Keratinocyte (primary cell): Measurements from ENCODE around the gene C2orf72. TPM values are rescaled to one million over a fixed set of nuclear protein-coding genes. Genes with fewer than 3 reads are reported as not detected.

Experiments used
- DNase-seq: peaks from one replicate; pipeline ENCODE4 v3.0.0-alpha.2; 2011; ENCODE audit warnings: low read depth, missing footprints, low spot score
- FAIRE-seq: peaks from 2 replicates; lab custom pipeline; 2011; peaks lifted over from hg19 to GRCh38; lab: Jason Lieb, UNC
- H2AFZ ChIP-seq: 2 replicates; pipeline ENCODE4 v1.6.0; 2012; ENCODE audit warnings: low read length, control low read depth, inconsistent platforms; ENCODE audit not compliant: control insufficient read depth
- H3K27ac ChIP-seq: 2 replicates; pipeline ENCODE4 v1.5.1; 2011; ENCODE audit warnings: low read length; ENCODE audit not compliant: control insufficient read depth, insufficient read depth
- H3K27me3 ChIP-seq: 3 replicates; pipeline ENCODE4 v1.6.0; 2011; ENCODE audit warnings: low read length; ENCODE audit not compliant: control insufficient read depth, insufficient read depth; ENCODE audit errors: extremely low read depth
- H3K36me3 ChIP-seq, 2 experiments: 2 replicates in 1 of 2; 3 replicates in 1 of 2; pipeline ENCODE4 v1.5.1; 2011; ENCODE audit warnings: low read length in 2 of 2, mild to moderate bottlenecking in 1 of 2; ENCODE audit not compliant: control insufficient read depth in 2 of 2, insufficient read depth in 2 of 2; ENCODE audit errors: extremely low read depth in 1 of 2
- H3K4me1 ChIP-seq: 3 replicates; pipeline ENCODE4 v1.5.1; 2011; ENCODE audit warnings: low read length; ENCODE audit not compliant: control insufficient read depth, insufficient read depth; ENCODE audit errors: extremely low read depth
- H3K4me2 ChIP-seq: 3 replicates; pipeline ENCODE4 v1.6.0; 2011; ENCODE audit warnings: low read depth, low read length; ENCODE audit not compliant: control insufficient read depth, insufficient read depth; ENCODE audit errors: extremely low read depth
- H3K4me3 ChIP-seq, 3 experiments: fragments of 200-600 bp in 1 of 3; sonication (generic) in 1 of 3; 2 replicates in 2 of 3; 3 replicates in 1 of 3; pipeline ENCODE4 v1.5.1; 2011 to 2016; ENCODE audit warnings: low read length in 3 of 3, mild to moderate bottlenecking in 3 of 3, control low read depth in 2 of 3, inconsistent platforms in 1 of 3, low read depth in 1 of 3, mixed read lengths in 1 of 3, mixed run types in 1 of 3, moderate library complexity in 1 of 3; ENCODE audit not compliant: control insufficient read depth in 2 of 3, insufficient read depth in 2 of 3; ENCODE audit errors: extremely low read depth in 1 of 3
- H3K79me2 ChIP-seq: 2 replicates; pipeline ENCODE4 v1.6.0; 2012; ENCODE audit warnings: low read length; ENCODE audit not compliant: control insufficient read depth, insufficient read depth
- H3K9ac ChIP-seq: 3 replicates; pipeline ENCODE4 v1.6.0; 2011; ENCODE audit warnings: low read length; ENCODE audit not compliant: control insufficient read depth, insufficient read depth; ENCODE audit errors: extremely low read depth
- H3K9me1 ChIP-seq: 3 replicates; pipeline ENCODE4 v1.6.0; 2011; ENCODE audit warnings: low read length; ENCODE audit not compliant: control insufficient read depth, insufficient read depth; ENCODE audit errors: extremely low read depth
- H3K9me3 ChIP-seq: 2 replicates; pipeline ENCODE4 v1.5.1; 2012; ENCODE audit warnings: low read depth, low read length; ENCODE audit not compliant: control insufficient read depth
- H4K20me1 ChIP-seq: 3 replicates; pipeline ENCODE4 v1.6.0; 2011; ENCODE audit warnings: low read length; ENCODE audit not compliant: control insufficient read depth, insufficient read depth; ENCODE audit errors: extremely low read depth
- CTCF ChIP-seq, 3 experiments: IDR thresholded peaks in 1 of 3; conservative IDR thresholded peaks in 1 of 3; optimal IDR thresholded peaks in 1 of 3; 2 replicates in 2 of 3; 3 replicates in 1 of 3; pipeline versions ENCODE3 to v1.5.1; 2011; ENCODE audit warnings: low read length in 3 of 3, mild to moderate bottlenecking in 3 of 3, moderate library complexity in 2 of 3, control low read depth in 1 of 3, inconsistent platforms in 1 of 3; ENCODE audit not compliant: insufficient read depth in 2 of 3; ENCODE audit errors: extremely low read depth in 1 of 3
- EZH2 ChIP-seq: IDR thresholded peaks from one replicate; pipeline ENCODE4 v1.6.1; 2012; ENCODE audit warnings: inconsistent platforms, mild to moderate bottlenecking, low read length, moderate library complexity
- dilution Hi-C: fragments of 300-500 bp; cut with MboI; formaldehyde crosslinking; loops from one replicate; pipeline ENCODE4 v1.7.0; 2020; ENCODE audit warnings: low sequenced_read_pairs; ENCODE audit not compliant: extremely low pct_ligation_motif_present
- polyA plus RNA-seq, 5 experiments: library from polyadenylated mRNA; depleted of rRNA in 3 of 5; stranded (reverse) in 3 of 5; stranded (forward) in 1 of 5; unstranded in 1 of 5; fragments of >200 nt; gene quantifications; 1 replicate in 1 of 5; 2 replicates in 3 of 5; 3 replicates in 1 of 5; pipeline versions ENCODE4 v1.2.1 to v1.2.3, GENCODE V29; 2011 to 2012; ENCODE audit warnings: missing spikeins in 2 of 5, low read depth in 1 of 5, low replicate concordance in 1 of 5

C2orf72 gene
- polyA plus RNA-seq, 1 donor (not counting 4 experiments of a cell fraction or from before 2014, with no cell fraction given) = not detected

DNA sequence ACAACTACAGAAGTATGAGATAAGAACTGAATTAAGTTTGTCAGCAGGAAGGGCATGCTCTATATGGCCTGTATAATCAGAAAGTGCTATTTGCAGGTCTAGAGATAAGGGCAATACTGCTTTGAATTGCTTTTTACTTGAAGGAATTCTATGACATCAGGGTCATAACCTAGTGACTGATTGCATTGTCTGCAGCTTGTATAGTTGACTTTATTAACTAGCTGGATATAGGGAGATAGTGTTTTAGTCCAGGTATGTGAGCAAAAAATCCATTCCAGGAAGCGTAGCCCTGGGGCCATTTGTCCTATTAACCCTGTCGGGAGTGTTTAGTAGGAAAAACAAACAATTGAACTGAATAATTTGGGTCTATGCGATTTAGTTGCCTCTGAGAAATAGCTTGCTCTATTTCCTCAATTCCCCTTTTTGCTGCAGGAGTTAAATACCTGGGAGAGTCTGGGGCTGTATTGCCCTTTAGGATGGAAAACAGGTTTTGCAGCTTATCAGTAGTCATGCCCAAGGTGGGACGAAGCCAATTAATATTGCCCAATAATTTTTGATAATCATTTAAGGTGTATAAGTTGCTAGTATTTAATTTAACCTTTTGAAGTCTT lies 57.5 kb downstream of the C2orf72 start:
- Histone ChIP-seq H3K79me2 (peaks cover 15% of the 10 kb centered on the region), H3K4me2 (no peak overlapping the region), H3K9me1 (no peaks in the 10 kb centered on the region), H3K9ac (no peak overlapping the region), H3K27me3 (no peaks in the 10 kb centered on the region), H3K4me1 (no peaks in the 10 kb centered on the region), H3K27ac (no peak overlapping the region), H3K36me3 (peaks cover 0 to 17% of the 10 kb centered on the region in 2 experiments), H3K9me3 (no peaks in the 10 kb centered on the region), H4K20me1 (no peaks in the 10 kb centered on the region), H2AFZ (no peak overlapping the region), H3K4me3 (no peak overlapping the region)
- dilution Hi-C loops = no loop called here
- FAIRE-seq (no peak), DNase-seq (no peak)
- TF ChIP-seq EZH2 (no peak), CTCF (optimal IDR thresholded peaks at IDR 0.05 in 1 of 3, IDR thresholded peaks at IDR 0.05 in 1 of 3, conservative IDR thresholded peaks at IDR 0.05 in 1 of 3; ENCODE audit: extremely low read depth in 1 of 3, insufficient read depth in 2 of 3, low read length in 3 of 3) (no peak)

Other genes starting within 250 kb of the C2orf72 start
- gene ITM2C, start 172.6 kb upstream of the C2orf72 start, polyA plus RNA-seq = 46.1 to 78.2 TPM (median 55.0 TPM) in 3 replicates
- not detected in 3 replicates for gene GPR55, start 112.3 kb upstream of the C2orf72 start, polyA plus RNA-seq
- gene SPATA3, start 41.4 kb upstream of the C2orf72 start, polyA plus RNA-seq = not detected in 3 replicates
- gene PSMD1, start 19.3 kb downstream of the C2orf72 start, polyA plus RNA-seq = 198 to 267 TPM (median 262 TPM) in 3 replicates
- gene HTR2B, start 87.5 kb downstream of the C2orf72 start, polyA plus RNA-seq = not detected in 3 replicates
- gene ARMC9, start 161.1 kb downstream of the C2orf72 start, polyA plus RNA-seq = 16.2 to 17.9 TPM (median 16.5 TPM) in 3 replicates